ENCODE measurements around the gene ECHS1. TPM values are rescaled to one million over a fixed set of nuclear protein-coding genes. Genes with fewer than 3 reads are reported as not detected.

ECHS1 gene
- total and polyA plus RNA-seq, 8 donors: 5.3 to 103 (median 69.2) TPM

DNA sequence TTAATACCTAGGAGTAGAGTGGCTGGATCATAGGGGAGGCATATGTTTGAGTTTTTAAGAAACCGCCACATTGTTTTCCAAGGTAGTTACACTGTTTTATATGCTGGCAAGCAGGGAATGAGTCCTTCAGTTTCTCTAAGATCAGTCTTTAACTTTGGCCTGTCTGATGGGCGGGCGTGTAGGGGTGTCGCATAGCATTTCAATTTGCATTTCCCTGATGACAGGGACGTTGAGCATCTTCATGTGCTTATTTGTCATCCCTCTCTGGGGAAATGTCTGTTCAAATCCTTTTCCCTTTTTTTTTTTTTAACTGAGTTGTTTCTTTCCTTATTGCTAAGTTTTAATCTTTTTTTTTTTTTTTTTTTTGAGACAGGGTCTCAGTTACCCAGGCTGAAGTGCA is 30.6 kb upstream of the ECHS1 start:
- no peak overlapping the region for H3K27ac ChIP-seq
- TF ChIP-seq POLR2AphosphoS5 (IDR thresholded peaks at IDR 0.05) (no peak), EP300 (IDR thresholded peaks at IDR 0.05) (no peak)
- TF ChIP-seq, protein P1, sequence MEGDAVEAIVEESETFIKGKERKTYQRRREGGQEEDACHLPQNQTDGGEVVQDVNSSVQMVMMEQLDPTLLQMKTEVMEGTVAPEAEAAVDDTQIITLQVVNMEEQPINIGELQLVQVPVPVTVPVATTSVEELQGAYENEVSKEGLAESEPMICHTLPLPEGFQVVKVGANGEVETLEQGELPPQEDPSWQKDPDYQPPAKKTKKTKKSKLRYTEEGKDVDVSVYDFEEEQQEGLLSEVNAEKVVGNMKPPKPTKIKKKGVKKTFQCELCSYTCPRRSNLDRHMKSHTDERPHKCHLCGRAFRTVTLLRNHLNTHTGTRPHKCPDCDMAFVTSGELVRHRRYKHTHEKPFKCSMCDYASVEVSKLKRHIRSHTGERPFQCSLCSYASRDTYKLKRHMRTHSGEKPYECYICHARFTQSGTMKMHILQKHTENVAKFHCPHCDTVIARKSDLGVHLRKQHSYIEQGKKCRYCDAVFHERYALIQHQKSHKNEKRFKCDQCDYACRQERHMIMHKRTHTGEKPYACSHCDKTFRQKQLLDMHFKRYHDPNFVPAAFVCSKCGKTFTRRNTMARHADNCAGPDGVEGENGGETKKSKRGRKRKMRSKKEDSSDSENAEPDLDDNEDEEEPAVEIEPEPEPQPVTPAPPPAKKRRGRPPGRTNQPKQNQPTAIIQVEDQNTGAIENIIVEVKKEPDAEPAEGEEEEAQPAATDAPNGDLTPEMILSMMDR (IDR thresholded peaks at IDR 0.05): no peak
- no peak overlapping the region for H3K4me3 ChIP-seq
- 94 to 97% (median 95%) methylated on average over 5 of the region's 5 CpGs for WGBS, 5 donors
- peaks cover 0 to 11% (median 6%) of the 10 kb centered on the region in 4 donors for H3K4me1 ChIP-seq
- peaks cover 21 to 99% (median 96%) of the 10 kb centered on the region in 4 donors for H3K36me3 ChIP-seq
- no peaks in the 10 kb centered on the region for H3K9me3 ChIP-seq
- no peaks in the 10 kb centered on the region for H3K27me3 ChIP-seq
- no peak for DNase-seq
- intact Hi-C loops (cut with DNase I; ENCODE audit: low total_unique reads): no loop called here

DNA sequence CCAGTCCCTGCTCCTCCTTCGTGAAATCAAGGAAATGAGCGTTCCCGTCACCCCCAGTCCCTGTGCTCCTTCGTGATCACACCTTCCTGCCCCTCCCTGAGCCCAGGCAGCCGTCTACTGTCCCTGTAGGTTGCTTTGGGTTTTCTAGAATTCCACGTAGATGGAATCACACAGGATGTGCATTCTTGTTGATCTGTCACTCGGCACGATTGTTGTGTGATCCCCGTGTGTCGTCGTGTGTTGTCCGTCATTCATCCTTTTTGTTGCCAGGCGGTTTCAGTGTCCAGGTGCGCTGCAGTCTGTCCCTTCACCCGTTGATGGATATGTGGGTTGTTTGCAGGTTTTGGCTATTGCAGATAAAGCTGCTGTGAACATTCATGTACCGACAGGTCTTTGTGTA is 30.2 kb upstream of the ECHS1 start:
- no peaks in the 10 kb centered on the region for H3K27me3 ChIP-seq
- intact Hi-C loops (cut with DNase I; ENCODE audit: low total_unique reads): no loop called here
- peak in 1 of 2 donors; percentile 11 for DNase-seq

DNA sequence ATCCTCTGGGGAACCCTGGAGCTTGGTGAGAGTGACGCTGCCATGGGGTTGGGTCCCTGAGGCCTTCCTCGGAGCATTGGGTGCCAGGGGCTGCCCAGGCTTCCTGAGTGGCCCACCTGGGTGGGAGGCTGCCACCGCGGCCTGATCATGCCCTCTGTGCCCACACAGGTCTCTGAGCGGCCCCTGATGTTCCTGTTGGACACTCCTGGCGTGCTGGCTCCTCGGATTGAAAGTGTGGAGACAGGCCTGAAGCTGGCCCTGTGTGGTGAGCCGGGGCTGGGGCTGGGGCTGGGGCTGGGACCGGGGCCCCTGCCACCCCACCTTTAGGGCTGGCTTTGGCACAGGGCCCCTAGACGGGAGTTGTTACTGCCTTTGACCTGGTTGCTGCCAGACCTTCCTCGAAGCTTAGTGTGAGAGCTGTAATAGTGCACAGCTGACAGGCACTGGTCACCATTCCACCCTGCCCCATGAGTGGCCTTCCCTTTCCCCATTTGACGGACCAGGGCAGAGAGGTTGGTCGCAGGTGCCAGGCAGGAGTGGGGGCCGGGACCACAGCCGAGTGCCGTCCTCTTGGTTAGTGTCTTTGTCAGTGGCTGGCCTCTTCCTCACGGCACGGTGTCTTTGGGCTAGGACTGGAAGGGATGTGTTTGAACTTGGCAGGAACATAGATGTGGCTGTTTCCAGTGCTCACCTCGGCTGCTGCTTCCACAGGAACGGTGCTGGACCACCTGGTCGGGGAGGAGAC is 29.0 kb upstream of the ECHS1 start:
- peak overlapping the region in 1 of 5 donors; percentile 75 for H3K27ac ChIP-seq
- 96 to 98% (median 97%) methylated on average over 14 to 21 of the region's 21 CpGs for WGBS, 5 donors
- intact Hi-C loops (cut with DNase I; ENCODE audit: low total_unique reads): no loop called here

More for the DNA sequence above, 30.2 kb upstream of the ECHS1 start:
- H3K9me3 ChIP-seq: no peaks in the 10 kb centered on the region
- H3K4me1 ChIP-seq: peaks cover 0 to 11% (median 6%) of the 10 kb centered on the region in 4 donors
- 84 to 88% (median 85%) methylated on average over 16 of the region's 16 CpGs for WGBS, 5 donors
- H3K4me3 ChIP-seq: no peak overlapping the region
- TF ChIP-seq, protein P1 (IDR thresholded peaks at IDR 0.05): no peak
- TF ChIP-seq EP300 (IDR thresholded peaks at IDR 0.05) (no peak), POLR2A (IDR thresholded peaks at IDR 0.05) (no peak), POLR2AphosphoS5 (IDR thresholded peaks at IDR 0.05) (no peak)
- H3K36me3 ChIP-seq: peaks cover 26 to 99% (median 96%) of the 10 kb centered on the region in 4 donors
- no peak overlapping the region for H3K27ac ChIP-seq

DNA sequence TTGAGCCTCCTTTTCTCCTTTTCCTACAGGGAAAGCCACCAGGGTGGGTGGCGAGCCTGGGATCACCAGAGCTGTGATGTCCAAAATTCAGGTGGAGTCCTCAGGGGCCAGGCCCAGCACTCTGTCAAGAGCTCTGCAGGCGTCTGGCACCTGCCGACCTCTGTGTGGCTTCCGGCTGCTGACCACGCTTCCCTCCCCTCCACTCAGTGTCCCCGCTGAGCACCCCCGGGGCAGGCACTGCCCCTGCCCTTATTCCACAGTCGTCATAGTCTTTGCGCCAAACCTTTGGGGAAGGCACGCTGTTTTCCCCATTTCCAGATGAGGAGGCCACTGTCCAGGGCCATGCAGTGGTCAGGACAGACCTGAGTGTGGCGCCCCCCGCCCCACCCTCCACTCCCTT is 28.3 kb upstream of the ECHS1 start:
- TF ChIP-seq POLR2A (IDR thresholded peaks at IDR 0.05) (no peak), POLR2AphosphoS5 (IDR thresholded peaks at IDR 0.05) (no peak), EP300 (IDR thresholded peaks at IDR 0.05) (no peak)
- TF ChIP-seq, protein P1 (IDR thresholded peaks at IDR 0.05): no peak
- Histone ChIP-seq H3K27me3 (no peaks in the 10 kb centered on the region), H3K27ac (peak overlapping the region in 1 of 5 donors; percentile 75), H3K36me3 (peaks cover 33 to 100% (median 97%) of the 10 kb centered on the region in 4 donors), H3K4me1 (peaks cover 0 to 11% (median 7%) of the 10 kb centered on the region in 4 donors), H3K4me3 (no peak overlapping the region), H3K9me3 (no peaks in the 10 kb centered on the region)
- DNase-seq: peak in 1 of 2 donors; percentile 22
- intact Hi-C loops (cut with DNase I; ENCODE audit: low total_unique reads): no loop called here
- 85 to 95% (median 92%) methylated on average over 12 of the region's 12 CpGs for WGBS, 5 donors

More for the DNA sequence above, 29.0 kb upstream of the ECHS1 start:
- no peak for TF ChIP-seq EP300 (IDR thresholded peaks at IDR 0.05)
- TF ChIP-seq, protein P1 (IDR thresholded peaks at IDR 0.05): no peak
- H3K36me3 ChIP-seq: peaks cover 30 to 100% (median 97%) of the 10 kb centered on the region in 4 donors
- peaks cover 0 to 11% (median 6%) of the 10 kb centered on the region in 4 donors for H3K4me1 ChIP-seq
- H3K9me3 ChIP-seq: no peaks in the 10 kb centered on the region
- H3K27me3 ChIP-seq: no peaks in the 10 kb centered on the region
- peak in 1 of 2 donors; percentile 15 for DNase-seq
- H3K4me3 ChIP-seq: no peak overlapping the region

Data from stomach (tissue), 9 donors.